Measurements from ENCODE around the gene CNTNAP4. TPM values are rescaled to one million over a fixed set of nuclear protein-coding genes. Genes with fewer than 3 reads are reported as not detected.

Gene CNTNAP4
- total and polyA plus RNA-seq, 12 donors, result 0.17 to 2.6 (median 0.56) TPM; not detected in 5

GRCh38 chr16:76511203-76511602 lies 234.0 kb downstream of the CNTNAP4 start:
- H3K36me3 ChIP-seq (replicated peaks in 1 of 2), result no peaks in the 10 kb centered on the region
- no peak for DNase-seq
- no peaks in the 10 kb centered on the region for H3K9me3 ChIP-seq (replicated peaks in 1 of 3)
- no peak overlapping the region for H3K27ac ChIP-seq
- TF ChIP-seq CTCF (IDR thresholded peaks at IDR 0.05) (no peak), POLR2A (IDR thresholded peaks at IDR 0.05) (no peak)
- no peaks in the 10 kb centered on the region for H3K4me1 ChIP-seq (replicated peaks in 1 of 2)
- H3K4me3 ChIP-seq, result no peak overlapping the region
- intact Hi-C loops (cut with DNase I), result no loop called here
- no peaks in the 10 kb centered on the region for H3K27me3 ChIP-seq
- 68 to 81% (median 77%) methylated on average over 3 of the region's 3 CpGs for WGBS, 4 donors

- Histone ChIP-seq H3K27me3 (no peaks in the 10 kb centered on the region), H3K27ac (no peak overlapping the region), H3K4me1 (replicated peaks in 1 of 2) (no peaks in the 10 kb centered on the region), H3K36me3 (replicated peaks in 1 of 2) (no peaks in the 10 kb centered on the region), H3K4me3 (no peak overlapping the region), H3K9me3 (replicated peaks in 1 of 3) (no peaks in the 10 kb centered on the region)
- WGBS, 4 donors, result 55 to 74% (median 67%) methylated on average over 1 of the region's 1 CpG
- intact Hi-C loops (cut with DNase I), result no loop called here
- TF ChIP-seq POLR2A (IDR thresholded peaks at IDR 0.05) (no peak), CTCF (IDR thresholded peaks at IDR 0.05) (no peak)
- DNase-seq, result no peak
These were observed 241.6 kb downstream of the CNTNAP4 start for GRCh38 chr16:76518781-76519180.

GRCh38 chr16:76524356-76524755 lies 247.2 kb downstream of the CNTNAP4 start:
- Histone ChIP-seq H3K4me3 (no peak overlapping the region), H3K36me3 (replicated peaks in 1 of 2) (no peaks in the 10 kb centered on the region), H3K27me3 (no peaks in the 10 kb centered on the region), H3K9me3 (replicated peaks in 1 of 3) (no peaks in the 10 kb centered on the region), H3K27ac (no peak overlapping the region), H3K4me1 (replicated peaks in 1 of 2) (no peaks in the 10 kb centered on the region)
- no peak for DNase-seq
- WGBS, 4 donors, result 57 to 74% (median 67%) methylated on average over 2 of the region's 2 CpGs
- intact Hi-C loops (cut with DNase I), result no loop called here
- no peak for TF ChIP-seq POLR2A (IDR thresholded peaks at IDR 0.05)
- no peak for TF ChIP-seq CTCF (IDR thresholded peaks at IDR 0.05)

GRCh38 chr16:76524769-76525168 lies 247.6 kb downstream of the CNTNAP4 start:
- intact Hi-C loops (cut with DNase I), result no loop called here
- H3K27me3 ChIP-seq, result no peaks in the 10 kb centered on the region
- no peaks in the 10 kb centered on the region for H3K4me1 ChIP-seq (replicated peaks in 1 of 2)
- H3K36me3 ChIP-seq (replicated peaks in 1 of 2), result no peaks in the 10 kb centered on the region
- no peaks in the 10 kb centered on the region for H3K9me3 ChIP-seq (replicated peaks in 1 of 3)
- H3K27ac ChIP-seq, result no peak overlapping the region
- TF ChIP-seq POLR2A (IDR thresholded peaks at IDR 0.05) (no peak), CTCF (IDR thresholded peaks at IDR 0.05) (no peak)
- no peak for DNase-seq
- H3K4me3 ChIP-seq, result no peak overlapping the region

All from adrenal gland (tissue), 12 donors.